ENCODE data around the gene KCNE5. TPM values are rescaled to one million over a fixed set of nuclear protein-coding genes. Genes with fewer than 3 reads are reported as not detected.
"Not testable (repeated sequence)": the region's sequence is repeated elsewhere in the genome, so short reads cannot be mapped to it uniquely, and the experiment has no call there.

KCNE5 gene
- total RNA-seq, 1 experiment from 2014 or later, result 3.7 TPM

DNA sequence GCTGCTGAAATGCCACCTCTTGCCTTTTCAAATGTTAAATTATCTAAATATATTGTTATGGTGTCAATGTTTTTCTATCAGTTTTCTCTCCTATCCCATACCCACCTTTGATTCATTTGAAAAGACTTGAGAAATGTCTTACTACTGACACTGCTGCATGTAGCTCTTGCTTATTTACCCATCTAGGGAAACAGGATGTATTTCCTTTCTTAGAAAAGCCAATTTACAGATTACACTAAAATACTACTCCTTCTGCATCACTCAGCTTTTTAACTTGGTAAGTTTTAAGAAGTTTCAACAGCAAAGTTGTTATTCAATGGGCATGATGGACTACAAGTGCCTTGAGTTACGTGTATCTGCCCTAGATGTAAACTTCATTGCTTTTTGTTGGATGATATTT, 13.2 kb upstream of the KCNE5 start:
- Histone ChIP-seq H2AFZ (ENCODE audit: low read length) (no peak overlapping the region), H4K91ac (ENCODE audit: insufficient read length, low read depth, low read length) (no peak overlapping the region), H3K18ac (ENCODE audit: insufficient read length, low read depth, low read length) (no peak overlapping the region), H3K23me2 (ENCODE audit: insufficient read length, low read depth, low read length, poor library complexity, severe bottlenecking) (no peaks in the 10 kb centered on the region), H3K4ac (ENCODE audit: low read depth, low read length) (no peak overlapping the region), H4K20me1 (ENCODE audit: control insufficient read depth, insufficient read depth, insufficient read length) (no peaks in the 10 kb centered on the region), H3K9me3 (ENCODE audit: control insufficient read depth, low read depth, low read length) (no peaks in the 10 kb centered on the region), H2BK20ac (ENCODE audit: low read depth, low read length, poor library complexity, severe bottlenecking) (no peak overlapping the region), H3K9ac (ENCODE audit: extremely low read depth, insufficient read length, low read length) (no peak overlapping the region), H3T11ph (ENCODE audit: low read length) (no peak overlapping the region), H3K79me2 (ENCODE audit: insufficient read depth, low read length) (no peaks in the 10 kb centered on the region), H3K27me3 (ENCODE audit: insufficient read depth, low read length) (no peaks in the 10 kb centered on the region), H3K23ac (ENCODE audit: insufficient read length, low read depth, low read length) (no peak overlapping the region), H2BK12ac (ENCODE audit: insufficient read length, low read depth, low read length) (no peak overlapping the region), H3K27ac (ENCODE audit: insufficient read length, low read depth, low read length) (no peak overlapping the region), H3K4me1 (ENCODE audit: insufficient read depth, low read length) (no peaks in the 10 kb centered on the region), H2BK120ac (ENCODE audit: low read depth, low read length, poor library complexity, severe bottlenecking) (no peak overlapping the region), H4K8ac (replicated peaks; ENCODE audit: insufficient read length, low read depth, low read length) (no peak overlapping the region), H3K14ac (ENCODE audit: insufficient read depth, low read length) (no peak overlapping the region), H2AK5ac (ENCODE audit: insufficient read length, low read length) (no peak overlapping the region), H3K4me2 (ENCODE audit: insufficient read depth, insufficient read length, low read length) (no peak overlapping the region), H3K56ac (ENCODE audit: insufficient read length, low read depth, low read length) (no peak overlapping the region), H4K5ac (ENCODE audit: insufficient read length, low read depth, low read length) (no peak overlapping the region), H2BK5ac (ENCODE audit: insufficient read length, low read length) (no peak overlapping the region), H2BK15ac (ENCODE audit: low read depth, low read length) (no peak overlapping the region), H3K79me1 (ENCODE audit: insufficient read depth, low read depth, low read length, poor library complexity, severe bottlenecking) (no peaks in the 10 kb centered on the region)
- Mint-ChIP-seq H3K4me1 (no peaks in the 10 kb centered on the region), H3K27ac (no peak overlapping the region), H3K36me3 (ENCODE audit: insufficient read depth in 1 of 3, low read depth in 3 of 3) (peaks cover 0 to 6% (median 4%) of the 10 kb centered on the region in 3 experiments; a peak in 3 of 7 replicates), H3K4me3 (no peak overlapping the region), H3K27me3 (ENCODE audit: low read depth) (no peaks in the 10 kb centered on the region), H3K9me3 (no peaks in the 10 kb centered on the region; a peak in 1 of 5 replicates)
- TF ChIP-seq, protein P1, sequence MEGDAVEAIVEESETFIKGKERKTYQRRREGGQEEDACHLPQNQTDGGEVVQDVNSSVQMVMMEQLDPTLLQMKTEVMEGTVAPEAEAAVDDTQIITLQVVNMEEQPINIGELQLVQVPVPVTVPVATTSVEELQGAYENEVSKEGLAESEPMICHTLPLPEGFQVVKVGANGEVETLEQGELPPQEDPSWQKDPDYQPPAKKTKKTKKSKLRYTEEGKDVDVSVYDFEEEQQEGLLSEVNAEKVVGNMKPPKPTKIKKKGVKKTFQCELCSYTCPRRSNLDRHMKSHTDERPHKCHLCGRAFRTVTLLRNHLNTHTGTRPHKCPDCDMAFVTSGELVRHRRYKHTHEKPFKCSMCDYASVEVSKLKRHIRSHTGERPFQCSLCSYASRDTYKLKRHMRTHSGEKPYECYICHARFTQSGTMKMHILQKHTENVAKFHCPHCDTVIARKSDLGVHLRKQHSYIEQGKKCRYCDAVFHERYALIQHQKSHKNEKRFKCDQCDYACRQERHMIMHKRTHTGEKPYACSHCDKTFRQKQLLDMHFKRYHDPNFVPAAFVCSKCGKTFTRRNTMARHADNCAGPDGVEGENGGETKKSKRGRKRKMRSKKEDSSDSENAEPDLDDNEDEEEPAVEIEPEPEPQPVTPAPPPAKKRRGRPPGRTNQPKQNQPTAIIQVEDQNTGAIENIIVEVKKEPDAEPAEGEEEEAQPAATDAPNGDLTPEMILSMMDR (conservative IDR thresholded peaks at IDR 0.05), result no peak
- WGBS (ENCODE audit: extremely low coverage, insufficient read length, low lambda C conversion rate), result no CpG with 5 or more reads among the region's 1 CpG
- no peak for DNase-seq

DNA sequence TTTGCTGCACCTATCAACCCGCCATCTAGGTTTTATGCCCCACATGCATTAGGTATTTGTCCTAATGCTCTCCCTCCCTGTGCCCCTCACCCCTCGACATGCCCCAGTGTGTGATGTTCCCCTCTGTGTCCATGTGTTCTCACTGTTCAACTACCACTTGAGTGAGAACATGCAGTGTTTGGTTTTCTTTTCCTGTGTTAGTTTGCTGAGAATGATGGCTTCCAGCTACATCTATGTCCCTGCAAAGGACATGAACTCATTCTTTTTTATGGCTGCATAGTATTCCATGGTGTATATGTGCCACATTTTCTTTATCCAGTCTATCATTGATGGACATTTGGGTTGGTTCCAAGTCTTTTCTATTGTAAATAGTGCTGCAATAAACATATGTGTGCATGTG, 12.5 kb upstream of the KCNE5 start:
- not testable (repeated sequence) for H3K27ac Mint-ChIP-seq; H2BK20ac ChIP-seq (ENCODE audit: low read depth, low read length, poor library complexity, severe bottlenecking); H3K4ac ChIP-seq (ENCODE audit: low read depth, low read length); H3K27ac ChIP-seq (ENCODE audit: insufficient read length, low read depth, low read length); H4K8ac ChIP-seq (replicated peaks; ENCODE audit: insufficient read length, low read depth, low read length); H2BK15ac ChIP-seq (ENCODE audit: low read depth, low read length); H2BK5ac ChIP-seq (ENCODE audit: insufficient read length, low read length); H3K4me1 ChIP-seq (ENCODE audit: insufficient read depth, low read length); H3K9me3 Mint-ChIP-seq; H2AFZ ChIP-seq (ENCODE audit: low read length); H3K23me2 ChIP-seq (ENCODE audit: insufficient read length, low read depth, low read length, poor library complexity, severe bottlenecking); H3K79me2 ChIP-seq (ENCODE audit: insufficient read depth, low read length); H4K5ac ChIP-seq (ENCODE audit: insufficient read length, low read depth, low read length); H3K4me1 Mint-ChIP-seq; H3K79me1 ChIP-seq (ENCODE audit: insufficient read depth, low read depth, low read length, poor library complexity, severe bottlenecking); H2BK12ac ChIP-seq (ENCODE audit: insufficient read length, low read depth, low read length); H3K4me3 Mint-ChIP-seq; H4K91ac ChIP-seq (ENCODE audit: insufficient read length, low read depth, low read length); H2BK120ac ChIP-seq (ENCODE audit: low read depth, low read length, poor library complexity, severe bottlenecking); H2AK5ac ChIP-seq (ENCODE audit: insufficient read length, low read length); H3K23ac ChIP-seq (ENCODE audit: insufficient read length, low read depth, low read length); DNase-seq; H3K18ac ChIP-seq (ENCODE audit: insufficient read length, low read depth, low read length); H3T11ph ChIP-seq (ENCODE audit: low read length); H3K4me2 ChIP-seq (ENCODE audit: insufficient read depth, insufficient read length, low read length); H3K36me3 Mint-ChIP-seq (ENCODE audit: insufficient read depth in 1 of 3, low read depth in 3 of 3); H4K20me1 ChIP-seq (ENCODE audit: control insufficient read depth, insufficient read depth, insufficient read length); H3K27me3 ChIP-seq (ENCODE audit: insufficient read depth, low read length); H3K56ac ChIP-seq (ENCODE audit: insufficient read length, low read depth, low read length); H3K14ac ChIP-seq (ENCODE audit: insufficient read depth, low read length); H3K27me3 Mint-ChIP-seq (ENCODE audit: low read depth); H3K9me3 ChIP-seq (ENCODE audit: control insufficient read depth, low read depth, low read length); H3K9ac ChIP-seq (ENCODE audit: extremely low read depth, insufficient read length, low read length)
- WGBS (ENCODE audit: extremely low coverage, insufficient read length, low lambda C conversion rate), result no CpG with 5 or more reads among the region's 2 CpGs

Measured in H9 (cell line).